ENCODE results near the gene AHCTF1.

- no peak for TF ChIP-seq RAD21 (IDR thresholded peaks at IDR 0.05; ENCODE audit: low read depth)
- no peak for TF ChIP-seq EP300 (IDR thresholded peaks at IDR 0.05; ENCODE audit: borderline replicate concordance)
- no peak for TF ChIP-seq REST (IDR thresholded peaks at IDR 0.05; ENCODE audit: low read depth)
- no peak for TF ChIP-seq USF1 (IDR thresholded peaks at IDR 0.05)
- TF ChIP-seq YY1 (IDR thresholded peaks at IDR 0.05; ENCODE audit: low read depth): no peak
- TF ChIP-seq CREB1 (IDR thresholded peaks at IDR 0.05; ENCODE audit: low read depth): no peak
Observed at GRCh38 chr1:246803373-246803772, 128.4 kb downstream of the AHCTF1 start.

Data from Ishikawa (cell line).